GM21381 (cell line): Measurements from ENCODE around the gene CLDN24.
"Not testable (repeated sequence)": the region's sequence is repeated elsewhere in the genome, so short reads cannot be mapped to it uniquely, and the experiment has no call there.

Experiments used
- ATAC-seq: cut with Tn5 transposase; IDR thresholded peaks from one replicate; pipeline ENCODE4 v1.9.1; 2021; ENCODE audit warnings: mild to moderate bottlenecking, moderate library complexity; ENCODE audit not compliant: unreplicated experiment

Gene CLDN24

DNA sequence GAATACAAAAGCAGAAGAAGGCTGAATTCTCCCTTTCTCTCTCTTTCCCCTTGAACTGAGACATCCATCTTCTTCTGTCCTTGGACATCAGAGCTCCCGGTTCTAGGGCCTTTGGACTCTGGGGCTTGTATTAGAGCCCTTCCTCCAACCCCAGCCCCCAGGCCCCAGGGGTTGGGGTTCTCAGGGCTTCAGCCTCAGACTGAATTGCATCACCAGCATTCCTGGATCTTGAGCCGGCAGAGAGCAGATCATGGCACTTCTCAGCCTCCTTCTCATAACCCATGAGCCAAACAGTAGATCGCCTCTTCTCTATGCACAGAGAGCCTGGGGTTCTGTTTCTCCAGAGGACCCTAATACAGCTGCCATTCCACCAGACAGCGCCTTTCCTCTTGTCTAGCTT lies 25.3 kb upstream of the CLDN24 start:
- no peak for ATAC-seq

DNA sequence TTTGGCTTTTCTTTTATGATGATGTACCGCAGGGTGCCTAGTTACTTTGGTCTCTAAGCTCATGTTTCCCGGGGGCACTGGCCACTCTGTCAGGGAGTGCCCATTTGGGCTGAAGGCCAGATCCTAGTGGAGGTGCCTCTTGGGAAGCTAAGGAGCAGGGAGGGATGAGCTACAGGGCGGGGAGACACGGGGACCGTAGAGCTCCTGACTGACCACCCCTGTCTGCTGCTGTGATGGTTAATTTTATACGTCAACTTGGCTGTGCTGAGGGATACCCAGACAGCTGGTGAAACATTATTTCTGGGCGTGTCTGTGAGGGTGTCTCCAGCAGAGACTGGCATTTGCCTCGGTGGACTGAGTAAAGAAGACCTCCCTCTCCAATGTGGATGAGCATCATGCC lies 24.9 kb upstream of the CLDN24 start:
- no peak for ATAC-seq

GRCh38 chr4:183345261-183345660 lies 23.0 kb upstream of the CLDN24 start:
- ATAC-seq, result no peak

GRCh38 chr4:183344523-183345255 lies 22.5 kb upstream of the CLDN24 start:
- no peak for ATAC-seq

GRCh38 chr4:183343730-183344129 lies 21.5 kb upstream of the CLDN24 start:
- no peak for ATAC-seq

- ATAC-seq, result no peak
Observed at GRCh38 chr4:183342541-183343533, 20.6 kb upstream of the CLDN24 start.

GRCh38 chr4:183337833-183338232 lies 15.6 kb upstream of the CLDN24 start:
- no peak for ATAC-seq

DNA sequence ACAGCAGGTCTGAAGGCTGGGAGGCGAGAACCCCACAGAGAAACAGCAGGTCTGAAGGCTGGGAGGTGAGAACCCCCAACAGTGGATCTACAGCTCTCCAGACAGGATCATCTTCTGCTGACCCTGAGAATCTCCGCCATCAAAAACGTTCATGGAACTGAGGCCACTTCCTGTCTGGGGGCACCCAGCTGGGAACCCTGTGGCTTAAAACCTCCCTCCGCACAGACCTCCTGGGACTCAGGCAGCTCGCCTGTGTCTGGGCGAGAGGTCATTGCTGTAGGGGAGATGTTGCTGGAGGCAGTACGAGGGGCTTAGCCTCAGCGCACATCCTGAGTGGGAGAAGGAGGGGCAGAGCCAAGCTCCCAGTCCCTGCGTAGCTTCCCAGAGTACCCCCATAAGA lies 15.1 kb upstream of the CLDN24 start:
- ATAC-seq, result no peak

GRCh38 chr4:183335369-183335940 lies 13.2 kb upstream of the CLDN24 start:
- no peak for ATAC-seq

DNA sequence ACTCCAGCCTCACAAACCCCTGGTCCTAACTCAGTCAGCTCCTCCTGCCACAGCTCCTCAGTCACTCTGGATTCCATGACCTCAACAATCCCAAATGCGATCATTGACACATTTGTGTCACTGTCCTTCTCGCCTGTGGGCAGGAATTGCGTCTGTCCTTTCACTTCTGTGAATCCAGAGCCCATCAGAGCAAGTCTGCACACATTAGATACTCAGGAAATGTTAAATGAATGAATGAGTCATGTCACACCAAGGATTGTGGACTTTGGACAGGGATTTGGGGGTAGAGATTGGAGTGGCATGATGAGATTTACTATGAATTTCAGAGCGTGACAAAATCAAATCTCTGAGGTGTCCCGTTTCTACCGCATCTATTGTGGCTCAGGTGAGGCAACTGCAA lies 11.8 kb upstream of the CLDN24 start:
- no peak for ATAC-seq

- ATAC-seq, result no peak
Observed at GRCh38 chr4:183333202-183333601, 11.0 kb upstream of the CLDN24 start.

- ATAC-seq, result no peak
Observed at GRCh38 chr4:183332447-183332846, 10.2 kb upstream of the CLDN24 start.

DNA sequence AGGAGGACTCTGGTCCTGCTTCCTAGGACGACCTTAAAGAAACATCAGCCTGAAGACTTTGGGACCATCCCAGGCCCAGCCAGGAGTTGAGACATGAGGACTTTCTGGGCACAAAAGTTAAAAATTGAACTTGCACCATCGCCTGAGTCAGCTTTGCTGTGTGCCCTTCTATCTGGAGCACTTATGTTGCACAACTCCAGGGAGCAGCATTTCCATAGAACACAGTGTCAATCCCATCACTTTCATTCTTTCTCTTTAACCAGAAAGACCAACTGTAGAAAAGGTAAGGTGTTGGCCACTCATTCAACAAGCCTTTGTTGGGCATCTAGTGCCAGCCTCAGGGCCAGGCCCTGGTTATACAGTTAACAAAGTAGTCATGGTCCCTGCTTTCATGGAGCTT lies 8.6 kb upstream of the CLDN24 start:
- no peak for ATAC-seq

DNA sequence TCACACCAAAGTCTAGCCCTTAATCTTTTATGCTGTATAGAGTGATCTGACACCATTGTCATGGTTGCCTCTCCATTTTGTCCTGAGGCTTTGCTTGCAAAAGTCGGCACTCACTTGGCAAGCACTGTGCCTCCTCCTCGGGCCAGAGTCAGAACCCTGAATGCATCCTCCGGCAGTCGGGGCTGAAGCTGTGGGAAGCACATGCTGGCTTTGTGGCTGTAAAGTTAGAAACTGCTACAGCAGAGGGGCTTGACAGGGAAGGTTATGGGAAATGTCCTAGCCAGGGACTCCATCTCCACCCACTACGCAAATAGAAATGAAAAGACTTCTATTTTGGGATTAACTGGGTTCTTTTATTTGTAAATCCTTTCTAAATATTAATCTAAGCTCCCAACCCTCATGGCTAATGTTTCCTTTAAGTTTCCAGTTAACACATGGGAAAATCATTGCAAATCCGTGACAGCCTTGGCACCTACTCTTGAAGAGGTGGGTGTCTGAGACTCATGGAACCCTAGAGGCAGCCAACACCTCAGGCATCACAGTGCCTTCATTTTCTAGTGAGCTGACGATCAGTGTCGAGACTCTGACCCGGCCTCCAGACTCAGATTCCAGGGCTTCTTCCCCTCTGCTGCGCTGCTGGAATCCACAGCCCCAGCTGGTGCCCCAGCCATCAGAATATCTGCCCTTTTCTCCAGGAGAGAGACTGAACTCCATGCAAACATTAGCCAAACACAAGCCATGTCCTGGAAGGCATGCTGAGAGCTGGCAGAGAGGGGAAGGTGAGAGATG lies 7.9 kb upstream of the CLDN24 start:
- ATAC-seq, result no peak

DNA sequence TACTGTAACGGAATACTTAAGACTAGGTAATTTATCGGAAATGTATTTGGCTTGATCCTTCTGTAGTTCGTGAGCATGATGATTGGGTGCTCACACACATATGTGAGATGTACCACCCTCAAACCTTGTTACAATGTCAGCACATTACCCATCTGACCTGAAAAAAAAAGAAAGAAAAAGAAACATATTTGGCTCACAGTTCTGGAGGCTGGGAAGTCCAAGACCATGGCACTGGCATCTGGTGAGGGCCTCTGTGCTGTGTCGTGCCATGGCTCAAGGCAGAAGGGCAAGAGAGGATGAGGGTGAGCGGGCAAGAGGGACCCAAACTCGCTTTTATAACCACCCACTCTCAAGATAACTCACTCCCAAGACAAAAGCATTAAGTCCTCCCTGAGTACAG lies 7.0 kb upstream of the CLDN24 start:
- ATAC-seq, result no peak

- ATAC-seq, result no peak
Observed at GRCh38 chr4:183328832-183329231, 6.6 kb upstream of the CLDN24 start.

DNA sequence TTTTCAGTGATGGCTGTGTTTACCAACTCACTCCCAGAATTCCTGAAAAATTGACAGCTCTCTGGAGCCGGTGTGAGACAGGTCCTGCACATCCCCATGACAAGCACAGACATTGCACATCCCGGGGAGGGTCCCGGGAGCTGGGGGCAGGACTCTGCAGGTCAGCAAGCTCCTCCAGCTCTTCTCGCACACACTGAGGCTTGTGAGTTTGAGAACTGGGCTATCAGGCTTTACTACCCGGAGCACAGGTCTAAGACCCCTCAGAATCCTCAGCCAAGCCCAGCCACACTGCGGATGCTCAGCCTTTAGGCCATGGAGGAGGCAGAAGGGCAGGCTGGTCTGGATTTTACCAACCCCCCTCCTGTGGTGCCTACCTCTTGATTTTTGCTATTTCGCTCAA lies 5.6 kb upstream of the CLDN24 start:
- no peak for ATAC-seq

GRCh38 chr4:183326853-183327252 lies 4.6 kb upstream of the CLDN24 start:
- no peak for ATAC-seq

DNA sequence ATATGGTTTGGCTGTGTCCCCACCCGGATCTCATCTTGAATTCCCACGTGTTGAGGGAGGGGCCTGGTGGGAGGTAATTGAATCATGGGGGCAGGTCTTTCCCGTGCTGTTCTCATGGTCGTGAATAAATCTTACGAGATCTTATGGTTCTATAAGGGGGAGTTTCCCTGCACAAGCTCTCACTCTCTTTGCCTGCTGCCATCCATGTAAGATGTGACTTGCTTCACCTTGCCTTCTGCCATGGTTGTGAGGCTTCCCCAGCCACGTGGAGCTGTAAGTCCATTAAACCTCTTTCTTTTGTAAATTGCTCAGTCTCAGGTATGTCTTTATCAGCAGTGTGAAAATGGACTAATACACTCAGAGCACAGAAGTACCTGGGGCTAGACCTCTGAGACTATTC lies 4.2 kb upstream of the CLDN24 start:
- ATAC-seq, result not testable (repeated sequence)

- no peak for ATAC-seq
Observed at GRCh38 chr4:183324619-183325018, 2.4 kb upstream of the CLDN24 start.

GRCh38 chr4:183324056-183324455 lies 1.8 kb upstream of the CLDN24 start:
- ATAC-seq, result not testable (repeated sequence)
